CD4-positive, alpha-beta T cell treated with Interleukin-21 for 1 hour (primary cell): Measurements from ENCODE around the gene STARD7.
"Not testable (repeated sequence)": the region's sequence is repeated elsewhere in the genome, so short reads cannot be mapped to it uniquely, and the experiment has no call there.

Experiments used
- DNase-seq: peaks from one replicate; pipeline ENCODE4 v3.0.0-alpha.2; 2020

The STARD7 gene

DNA sequence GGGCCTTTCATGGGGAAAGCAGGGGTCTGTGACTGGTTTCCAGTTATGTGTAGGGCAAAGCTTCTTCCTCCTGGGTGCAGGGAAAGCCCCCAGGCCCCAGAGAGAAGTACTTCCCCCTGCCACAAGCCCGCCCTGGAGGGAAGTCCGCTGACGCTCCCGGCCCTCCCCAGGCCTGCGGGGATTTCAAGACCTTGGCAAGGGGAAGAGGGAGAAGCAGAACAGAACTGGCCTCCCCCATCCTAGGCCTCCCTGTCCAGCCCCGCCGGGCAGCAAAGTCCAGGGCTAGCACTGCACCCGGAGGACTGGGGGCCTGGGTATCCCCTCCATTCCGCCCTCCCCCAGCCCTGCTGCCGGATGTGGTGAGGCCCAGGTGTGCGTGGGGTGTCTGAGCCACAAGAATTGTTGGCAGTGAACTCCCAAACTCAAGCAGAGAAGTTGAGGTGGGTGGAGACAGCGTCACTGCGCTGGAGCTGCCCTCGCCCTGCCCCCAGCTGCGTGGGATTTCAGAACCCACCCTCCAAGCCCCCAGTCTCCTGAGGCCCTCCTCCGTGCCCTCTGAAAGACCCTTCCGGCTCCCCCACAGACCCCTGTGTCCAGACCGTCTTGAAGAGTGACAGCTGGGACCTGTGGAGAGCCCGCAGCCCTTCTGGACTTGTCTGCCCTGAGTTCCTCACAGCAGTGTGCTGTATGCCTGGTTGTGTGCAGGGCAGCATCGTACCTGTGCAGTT, 62.3 kb downstream of the STARD7 start:
- peak; percentile 92 for DNase-seq

DNA sequence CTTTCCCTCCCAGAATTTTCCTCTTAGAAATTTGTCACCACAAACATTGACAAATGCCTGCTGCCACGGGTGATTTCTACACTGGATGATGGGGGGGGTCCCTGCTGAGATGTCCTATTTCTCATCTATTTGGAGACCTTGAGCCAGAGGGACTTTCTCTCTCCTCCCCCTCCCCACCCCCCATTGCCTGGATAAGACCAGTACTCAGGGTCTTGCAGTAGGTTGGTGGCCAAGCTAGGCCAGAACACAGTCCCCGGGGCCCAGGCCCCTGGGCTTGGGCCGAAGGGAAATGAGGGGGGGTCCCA, 62.8 kb downstream of the STARD7 start:
- no peak for DNase-seq

DNA sequence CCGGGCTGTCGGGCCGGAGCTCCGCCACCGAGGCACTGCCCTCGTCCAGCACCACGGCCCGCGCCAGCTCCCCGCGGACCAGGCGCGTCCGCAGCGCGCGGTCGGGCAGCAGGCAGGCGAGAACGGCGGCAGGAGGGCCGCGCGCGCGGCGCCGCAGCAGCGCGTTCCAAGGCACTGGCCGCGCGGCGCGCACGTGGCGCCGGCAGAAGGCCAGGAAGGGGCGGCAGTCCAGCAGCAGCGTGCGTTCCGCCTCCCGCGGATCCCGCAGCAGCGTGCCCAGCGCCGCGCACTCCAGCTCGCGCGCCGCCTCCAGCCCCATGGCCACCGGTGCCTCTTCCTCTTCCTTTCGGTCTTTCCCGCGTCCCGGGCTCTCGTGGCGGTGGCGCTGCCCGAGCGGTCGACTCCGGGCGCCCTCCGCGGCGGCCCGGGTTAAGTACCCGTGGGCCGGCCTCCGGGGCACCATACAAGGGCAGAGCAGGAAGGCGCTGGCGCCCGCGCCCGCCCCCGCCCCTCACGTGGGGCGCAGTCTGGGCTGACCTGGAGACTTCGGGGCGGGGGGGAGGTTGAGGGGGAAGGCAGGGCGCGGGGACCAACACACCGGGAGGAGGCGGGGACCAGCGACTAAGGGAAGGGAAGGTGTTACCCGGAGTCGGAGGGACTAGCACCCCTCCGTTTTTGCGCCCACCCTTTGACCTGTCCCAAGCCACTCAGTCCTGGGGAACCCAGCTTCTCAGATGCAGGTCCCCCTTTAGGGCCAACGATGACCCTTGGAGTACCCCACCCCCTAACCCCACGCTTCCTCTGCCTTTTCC, 63.4 kb downstream of the STARD7 start, which contains the start of gene DUSP2:
Gene DUSP2, minus strand, starts transcription at position 405 of the 812 bp plus-strand sequence. Its CDS starts 86 bp downstream, at position 319.
- DNase-seq: peak; percentile 95

DNA sequence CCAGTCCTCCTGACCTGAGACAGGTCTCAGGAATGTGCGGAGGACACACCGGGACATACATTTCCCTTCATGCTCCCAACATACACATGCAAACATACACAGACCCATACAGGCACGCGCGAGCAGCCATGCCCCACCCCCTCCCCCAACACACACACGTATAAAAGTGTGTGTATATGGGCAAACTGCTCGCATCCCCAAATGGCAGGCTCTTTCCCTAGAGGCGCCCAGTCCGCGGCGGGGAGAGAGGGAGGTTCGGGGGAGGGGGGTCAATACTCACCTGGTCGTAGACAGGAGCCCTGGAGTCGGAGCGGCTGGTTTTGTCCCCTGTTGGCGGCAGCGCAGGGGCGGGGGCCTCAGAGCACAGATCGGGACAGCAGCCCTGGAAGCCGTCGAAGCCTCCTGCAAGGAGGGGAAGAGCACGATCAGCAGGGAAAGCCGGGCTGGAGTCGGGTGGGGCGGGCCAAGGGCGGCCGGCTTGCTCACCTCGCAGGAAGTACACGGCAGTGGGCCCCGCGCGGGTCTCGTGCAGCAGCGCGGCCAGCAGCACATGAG, 64.1 kb downstream of the STARD7 start:
- peak; percentile 52 for DNase-seq

DNA sequence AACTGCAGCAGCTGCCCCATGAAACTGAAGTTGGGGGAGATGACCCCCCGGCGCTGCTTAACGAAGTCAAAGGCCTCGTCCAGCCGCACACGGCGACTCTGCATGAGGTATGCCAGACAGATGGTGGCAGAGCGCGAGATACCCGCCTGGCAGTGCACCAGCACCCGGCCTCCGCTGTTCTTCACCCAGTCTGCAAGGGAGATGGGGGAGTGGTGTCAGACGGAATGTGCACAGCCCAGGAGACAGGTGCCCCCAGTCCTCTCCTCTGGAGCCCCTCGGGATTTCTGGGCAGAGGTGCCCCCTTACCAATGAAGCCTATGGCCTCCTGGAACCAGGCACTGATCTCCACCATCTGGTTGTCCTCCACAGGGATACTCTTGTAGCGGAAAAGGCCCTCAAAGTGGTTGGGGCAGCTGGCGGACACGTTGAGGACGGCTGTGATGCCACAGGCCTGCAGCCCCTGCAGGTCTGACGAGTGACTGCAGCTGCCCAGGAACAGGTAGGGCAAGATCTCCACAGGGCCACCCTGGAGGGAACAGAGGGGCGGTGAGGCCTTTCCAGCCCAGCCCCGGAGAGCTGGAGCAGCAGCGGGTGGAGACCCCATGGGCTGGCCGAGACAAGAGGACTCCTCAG, 64.7 kb downstream of the STARD7 start:
- DNase-seq: peak; percentile 49

- peak; percentile 52 for DNase-seq
Observed at GRCh38 chr2:96143231-96143847, 65.3 kb downstream of the STARD7 start.

DNA sequence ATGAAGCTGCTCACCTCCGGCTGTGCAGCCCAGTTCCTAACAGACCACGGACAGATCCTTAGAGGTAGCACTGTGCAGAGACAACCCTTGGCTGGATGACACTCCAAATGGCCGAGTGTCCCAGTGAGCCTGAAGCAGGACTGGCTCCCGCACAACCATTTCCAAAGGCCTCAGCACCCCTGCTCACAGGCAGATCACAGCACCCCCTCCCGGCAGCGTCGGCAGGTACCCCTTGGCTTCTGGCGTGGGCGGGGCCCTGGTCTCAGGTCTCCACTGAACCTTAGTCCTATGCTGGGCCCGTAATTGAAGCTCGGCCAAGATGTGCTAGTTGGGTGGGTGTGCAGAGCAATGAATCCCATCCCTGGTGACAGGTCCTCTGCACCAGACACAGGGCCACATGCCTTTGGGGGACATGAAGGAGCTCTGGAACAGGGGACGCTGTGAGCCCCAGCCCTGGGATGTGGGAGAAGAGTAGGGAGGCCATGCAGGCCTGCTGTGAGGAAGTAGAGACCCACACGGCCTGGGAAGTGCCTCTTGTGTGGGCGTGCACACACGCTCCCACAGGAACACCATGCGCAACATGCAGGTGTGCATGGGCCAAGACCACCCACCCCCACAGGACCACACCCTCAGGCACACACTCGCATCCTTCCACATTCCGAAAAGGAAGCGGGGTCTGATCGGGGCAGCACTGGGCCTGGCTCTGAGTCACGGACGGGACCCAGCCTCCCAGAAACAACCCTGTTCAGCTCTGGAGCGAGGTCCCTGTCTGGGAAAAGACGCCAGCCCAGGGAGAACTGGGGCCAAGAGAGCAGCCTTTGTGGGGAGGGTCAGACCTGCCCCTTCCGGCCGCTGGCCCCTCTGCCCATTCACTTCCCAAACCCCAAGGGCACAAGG, 66.2 kb downstream of the STARD7 start:
- peak; percentile 80 for DNase-seq

DNA sequence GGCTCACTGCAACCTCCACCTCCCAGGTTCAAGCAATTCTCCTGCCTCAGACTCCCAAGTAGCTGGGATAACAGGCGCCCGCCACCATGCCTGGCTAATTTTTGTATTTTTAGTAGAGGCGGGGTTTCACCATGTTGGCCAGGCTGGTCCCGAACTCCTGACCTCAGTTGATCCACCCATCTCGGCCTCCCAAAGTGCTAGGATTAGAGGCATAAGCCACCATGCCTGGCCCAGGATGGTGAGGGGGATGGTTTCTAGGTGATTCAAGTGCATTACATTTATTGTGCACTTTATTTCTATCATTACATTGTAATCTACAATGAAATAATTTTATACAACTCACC, 67.0 kb downstream of the STARD7 start:
- not testable (repeated sequence) for DNase-seq

DNA sequence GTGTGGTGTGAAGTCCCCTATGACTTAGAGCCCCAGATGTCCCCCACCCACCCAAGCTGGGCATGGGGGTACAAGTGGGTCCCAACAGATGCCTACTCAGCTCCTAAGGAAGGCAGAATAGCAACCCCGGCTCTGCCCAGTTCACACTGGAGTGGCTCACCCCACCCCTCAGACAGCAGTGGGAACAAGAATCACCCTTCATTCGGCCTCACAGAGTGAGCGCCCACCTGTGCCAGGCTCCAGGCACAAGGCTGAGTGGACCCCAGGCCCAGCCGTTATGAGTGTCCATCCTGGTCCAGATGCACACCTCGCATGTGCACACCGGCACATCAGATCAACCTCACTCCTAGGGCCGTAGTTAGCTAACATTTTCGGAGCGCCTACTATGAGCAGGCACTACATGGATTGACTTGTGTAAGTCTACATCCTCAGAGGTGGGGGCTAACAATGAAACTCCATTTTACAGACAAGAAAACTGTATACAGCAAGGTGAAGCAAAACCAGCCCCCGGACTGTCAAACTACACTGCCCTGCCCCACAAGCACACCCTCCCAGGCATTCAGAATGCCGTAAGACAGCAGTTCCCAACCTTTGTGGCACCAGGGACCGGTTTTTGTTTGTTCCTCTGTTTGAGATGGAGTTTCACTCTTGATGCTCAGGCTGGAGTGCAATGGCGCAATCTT, 67.5 kb downstream of the STARD7 start:
- DNase-seq: peak; percentile 44

GRCh38 chr2:96139181-96139758, 69.4 kb downstream of the STARD7 start:
- peak; percentile 27 for DNase-seq

GRCh38 chr2:96138179-96139145, 70.2 kb downstream of the STARD7 start, which contains the start of gene ASTL:
Gene ASTL (minus strand): TSS chr2:96138502. CDS start chr2:96138436, 66 bp downstream.
- peak; percentile 76 for DNase-seq

- peak; percentile 33 for DNase-seq
Observed at GRCh38 chr2:96137321-96138178, 71.1 kb downstream of the STARD7 start.

- DNase-seq: no peak
Observed at GRCh38 chr2:96136129-96136720, 72.4 kb downstream of the STARD7 start.

- peak; percentile 22 for DNase-seq
Observed at GRCh38 chr2:96135621-96136020, 73.0 kb downstream of the STARD7 start.

GRCh38 chr2:96135171-96135570, 73.5 kb downstream of the STARD7 start:
- DNase-seq: no peak
